ENCODE measurements around the gene ZNF581. TPM values are rescaled to one million over a fixed set of nuclear protein-coding genes. Genes with fewer than 3 reads are reported as not detected.
A peak's percentile ranks its signal among the peaks of the same experiment; 100 is the strongest.

Gene ZNF581
- total RNA-seq, 3 donors from 2014 or later (not counting 1 experiment from before 2014, with no cell fraction given) = 15.4 to 21.9 (median 19.0) TPM

- peaks cover 8% of the 10 kb centered on the region for H3K36me3 Mint-ChIP-seq
- H3K27me3 Mint-ChIP-seq (ENCODE audit: low read depth in 2 of 2) = no peaks in the 10 kb centered on the region
These were observed 20.5 kb downstream of the ZNF581 start for GRCh38 chr19:55663846-55664536.

GRCh38 chr19:55666343-55667005 is 23.0 kb downstream of the ZNF581 start:
- H3K9me3 ChIP-seq (ENCODE audit: control insufficient read depth, insufficient read depth, low read length) = no peaks in the 10 kb centered on the region
- peaks cover 15 to 42% of the 10 kb centered on the region in 2 donors for H3K4me1 Mint-ChIP-seq
- 90% methylated on average over 12 of the region's 12 CpGs for WGBS (ENCODE audit: insufficient coverage)
- H3K27ac ChIP-seq (ENCODE audit: low read length) = no peak overlapping the region
- no peaks in the 10 kb centered on the region for H3K9me3 Mint-ChIP-seq
- no peak overlapping the region for H3K27ac Mint-ChIP-seq
- ATAC-seq (no peak), DNase-seq (no peak)
- peaks cover 9% of the 10 kb centered on the region for H3K4me1 ChIP-seq (ENCODE audit: control insufficient read depth, insufficient read depth, low read length)
- peaks cover 8% of the 10 kb centered on the region for H3K36me3 Mint-ChIP-seq
- no peak overlapping the region for H3K4me3 ChIP-seq (ENCODE audit: low read length)
- no peak overlapping the region for H3K4me3 Mint-ChIP-seq
- H3K27me3 ChIP-seq (ENCODE audit: control insufficient read depth, insufficient read depth, low read length) = no peaks in the 10 kb centered on the region
- peaks cover 81% of the 10 kb centered on the region for H3K36me3 ChIP-seq (ENCODE audit: control insufficient read depth, insufficient read depth, low read length)
- intact Hi-C loops (cut with micrococcal nuclease) = no loop called here
- no peaks in the 10 kb centered on the region for H3K27me3 Mint-ChIP-seq (ENCODE audit: low read depth in 2 of 2)
- no peak for TF ChIP-seq CTCF (IDR thresholded peaks at IDR 0.05)

More at GRCh38 chr19:55663846-55664536, 20.5 kb downstream of the ZNF581 start:
- Mint-ChIP-seq H3K27ac (peak overlapping the region; percentile 21 to 52), H3K4me3 (no peak overlapping the region), H3K4me1 (peaks cover 15 to 44% of the 10 kb centered on the region in 2 donors), H3K9me3 (no peaks in the 10 kb centered on the region)
- Histone ChIP-seq H3K4me3 (ENCODE audit: low read length) (no peak overlapping the region), H3K9me3 (ENCODE audit: control insufficient read depth, insufficient read depth, low read length) (no peaks in the 10 kb centered on the region), H3K4me1 (ENCODE audit: control insufficient read depth, insufficient read depth, low read length) (peaks cover 20% of the 10 kb centered on the region), H3K36me3 (ENCODE audit: control insufficient read depth, insufficient read depth, low read length) (peaks cover 85% of the 10 kb centered on the region), H3K27me3 (ENCODE audit: control insufficient read depth, insufficient read depth, low read length) (no peaks in the 10 kb centered on the region), H3K27ac (ENCODE audit: low read length) (no peak overlapping the region)
- 82% methylated on average over 20 of the region's 20 CpGs for WGBS (ENCODE audit: insufficient coverage)
- intact Hi-C loops (cut with micrococcal nuclease) = no loop called here
- ATAC-seq (peak in 1 of 3 donors; percentile 7), DNase-seq (no peak)
- TF ChIP-seq CTCF (IDR thresholded peaks at IDR 0.05) = no peak

GRCh38 chr19:55667006-55667381 is 23.5 kb downstream of the ZNF581 start:
- H3K27me3 Mint-ChIP-seq (ENCODE audit: low read depth in 2 of 2) = no peaks in the 10 kb centered on the region
- DNase-seq = no peak
- peaks cover 3% of the 10 kb centered on the region for H3K36me3 Mint-ChIP-seq
- intact Hi-C loops (cut with micrococcal nuclease) = no loop called here
- H3K27ac ChIP-seq (ENCODE audit: low read length) = no peak overlapping the region
- no peak overlapping the region for H3K4me3 ChIP-seq (ENCODE audit: low read length)
- 98% methylated on average over 2 of the region's 4 CpGs for WGBS (ENCODE audit: insufficient coverage)
- no peak overlapping the region for H3K27ac Mint-ChIP-seq
- H3K4me3 Mint-ChIP-seq = no peak overlapping the region
- no peak for TF ChIP-seq CTCF (IDR thresholded peaks at IDR 0.05)
- H3K9me3 Mint-ChIP-seq = no peaks in the 10 kb centered on the region
- H3K9me3 ChIP-seq (ENCODE audit: control insufficient read depth, insufficient read depth, low read length) = no peaks in the 10 kb centered on the region
- peaks cover 76% of the 10 kb centered on the region for H3K36me3 ChIP-seq (ENCODE audit: control insufficient read depth, insufficient read depth, low read length)
- peaks cover 14 to 40% of the 10 kb centered on the region in 2 donors for H3K4me1 Mint-ChIP-seq
- H3K4me1 ChIP-seq (ENCODE audit: control insufficient read depth, insufficient read depth, low read length) = peaks cover 9% of the 10 kb centered on the region
- H3K27me3 ChIP-seq (ENCODE audit: control insufficient read depth, insufficient read depth, low read length) = no peaks in the 10 kb centered on the region
- ATAC-seq = no peak

Data from natural killer cell (primary cell).